Activated T-helper 1 cell treated with Interleukin-2 at 50 U/mL for 16 hours (primary cell): ENCODE data around the gene ZNF488.
"Not testable (repeated sequence)": the region's sequence is repeated elsewhere in the genome, so short reads cannot be mapped to it uniquely, and the experiment has no call there.

Experiments used
- DNase-seq: peaks from one replicate; pipeline ENCODE4 v3.0.0-alpha.2; 2020; ENCODE audit warnings: low read depth

ZNF488 gene

GRCh38 chr10:47384148-47384921, at the start of gene ZNF488:
Gene ZNF488 (minus strand): TSS chr10:47384293. CDS start chr10:47368829, 15,464 bp downstream.
- peak; percentile 58 for DNase-seq

GRCh38 chr10:47425813-47426419, 41.8 kb upstream of the ZNF488 start:
- no peak for DNase-seq

GRCh38 chr10:47424231-47424630, 40.1 kb upstream of the ZNF488 start:
- DNase-seq = no peak

GRCh38 chr10:47423476-47423875, 39.4 kb upstream of the ZNF488 start:
- DNase-seq = no peak

GRCh38 chr10:47421057-47421952, 37.2 kb upstream of the ZNF488 start:
- no peak for DNase-seq

- DNase-seq = no peak
Observed at GRCh38 chr10:47420305-47421056, 36.4 kb upstream of the ZNF488 start.

- DNase-seq = no peak
Observed at GRCh38 chr10:47419421-47419820, 35.3 kb upstream of the ZNF488 start.

- no peak for DNase-seq
Observed at GRCh38 chr10:47418966-47419365, 34.9 kb upstream of the ZNF488 start.

GRCh38 chr10:47418321-47418720, 34.2 kb upstream of the ZNF488 start:
- DNase-seq = no peak

GRCh38 chr10:47416305-47417218, 32.5 kb upstream of the ZNF488 start:
- not testable (repeated sequence) for DNase-seq

- DNase-seq = no peak
Observed at GRCh38 chr10:47415520-47416304, 31.6 kb upstream of the ZNF488 start.

- no peak for DNase-seq
Observed at GRCh38 chr10:47414752-47415519, 30.8 kb upstream of the ZNF488 start.

- no peak for DNase-seq
Observed at GRCh38 chr10:47414227-47414592, 30.1 kb upstream of the ZNF488 start.

- DNase-seq = no peak
Observed at GRCh38 chr10:47413531-47414226, 29.6 kb upstream of the ZNF488 start.

GRCh38 chr10:47412869-47413268, 28.8 kb upstream of the ZNF488 start:
- no peak for DNase-seq

GRCh38 chr10:47412177-47412730, 28.2 kb upstream of the ZNF488 start:
- no peak for DNase-seq

- no peak for DNase-seq
Observed at GRCh38 chr10:47410862-47411261, 26.8 kb upstream of the ZNF488 start.

- no peak for DNase-seq
Observed at GRCh38 chr10:47410271-47410670, 26.2 kb upstream of the ZNF488 start.
